SKM-1 (cell line): ENCODE results near the gene MYADM.
"Not testable (repeated sequence)": the region's sequence is repeated elsewhere in the genome, so short reads cannot be mapped to it uniquely, and the experiment has no call there.

ENCODE experiments used
- DNase-seq: peaks from one replicate; lab custom pipeline; 2025; ENCODE audit not compliant: unreplicated experiment; lab: John Stamatoyannopoulos, UW

Gene MYADM

DNA sequence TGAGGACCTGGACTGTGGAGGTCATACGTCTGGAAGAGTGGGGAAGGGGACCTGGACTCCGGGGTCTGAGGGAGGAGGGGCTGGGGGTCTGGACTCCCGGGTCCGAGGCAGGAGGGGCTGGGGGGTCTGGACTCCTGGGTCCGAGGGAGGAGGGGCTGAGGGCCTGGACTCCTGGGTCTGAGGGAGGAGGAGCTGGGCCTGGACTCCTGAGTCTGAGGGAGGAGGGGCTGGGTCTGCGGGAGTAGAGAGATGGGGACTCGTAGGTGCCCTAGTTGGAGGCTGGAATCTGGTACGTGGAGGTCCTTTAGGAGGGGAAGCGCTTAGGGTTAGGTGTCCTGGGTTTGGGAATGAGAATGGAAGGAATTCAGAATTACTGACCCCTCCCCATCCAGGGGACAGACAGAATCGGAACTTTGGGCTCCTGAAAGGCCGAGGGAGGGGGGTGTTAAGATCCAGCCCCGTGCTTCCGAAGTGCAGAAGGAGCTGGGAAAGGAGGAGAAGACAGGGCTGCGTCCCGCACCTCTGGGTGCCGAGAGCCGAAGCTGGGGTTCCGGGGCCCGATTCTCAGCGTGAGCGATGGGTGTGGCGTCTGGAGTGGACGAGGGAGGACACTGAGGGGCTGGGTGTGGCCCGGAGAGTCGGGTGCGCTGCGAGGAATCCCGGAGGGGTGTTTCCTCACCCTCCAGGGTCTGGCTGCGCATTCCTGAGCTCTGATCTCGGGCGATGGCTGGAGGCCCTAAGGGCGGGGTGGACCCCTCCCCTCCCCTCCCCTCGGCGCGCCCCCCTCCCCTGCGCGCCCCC, 608 bp downstream of the MYADM start:
- DNase-seq = no peak

DNA sequence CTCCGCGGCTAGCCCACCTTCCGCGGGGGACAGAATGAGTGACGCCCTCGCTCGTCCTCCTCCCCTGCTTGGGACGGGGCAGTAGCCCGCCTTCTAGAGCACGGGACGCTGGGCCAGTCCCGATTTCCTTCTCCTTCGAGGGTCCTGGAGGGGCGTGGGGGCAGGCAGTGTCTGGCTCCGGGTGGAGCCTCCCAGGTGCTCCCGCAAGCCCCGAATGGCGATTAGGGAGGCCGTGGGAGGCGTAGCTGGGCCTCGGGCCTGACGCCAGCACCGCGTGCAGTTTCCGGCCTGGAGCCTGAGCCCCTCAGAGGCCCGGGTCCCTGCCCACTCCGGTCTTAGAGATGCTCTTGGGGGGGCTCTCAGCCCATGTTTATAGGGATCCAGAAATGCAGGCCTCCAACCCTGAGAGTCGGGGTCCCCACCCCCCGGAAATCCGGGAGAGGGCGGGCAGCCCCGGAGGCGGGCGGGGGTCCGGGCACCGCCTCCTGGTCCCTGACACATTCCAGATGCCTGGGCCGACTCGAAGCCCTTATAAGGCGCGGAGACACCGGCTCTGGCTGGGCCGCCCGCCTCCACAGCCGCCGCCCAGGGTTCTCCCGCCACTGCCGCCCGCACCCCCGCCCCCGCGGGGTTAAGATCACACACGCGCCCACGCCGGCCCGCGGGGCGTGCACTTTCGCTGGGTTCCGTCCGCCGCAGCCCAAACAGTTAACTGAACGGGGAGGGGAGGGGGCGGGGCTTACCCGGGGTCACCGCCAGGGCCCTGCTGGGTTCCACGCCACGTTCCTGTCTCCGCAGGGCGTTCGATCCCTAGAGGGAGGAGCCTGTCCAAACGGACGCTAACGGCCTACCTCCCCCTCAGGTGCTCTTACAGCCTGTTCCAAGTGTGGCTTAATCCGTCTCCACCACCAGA, 1.5 kb downstream of the MYADM start:
- DNase-seq = peak; percentile 62

DNA sequence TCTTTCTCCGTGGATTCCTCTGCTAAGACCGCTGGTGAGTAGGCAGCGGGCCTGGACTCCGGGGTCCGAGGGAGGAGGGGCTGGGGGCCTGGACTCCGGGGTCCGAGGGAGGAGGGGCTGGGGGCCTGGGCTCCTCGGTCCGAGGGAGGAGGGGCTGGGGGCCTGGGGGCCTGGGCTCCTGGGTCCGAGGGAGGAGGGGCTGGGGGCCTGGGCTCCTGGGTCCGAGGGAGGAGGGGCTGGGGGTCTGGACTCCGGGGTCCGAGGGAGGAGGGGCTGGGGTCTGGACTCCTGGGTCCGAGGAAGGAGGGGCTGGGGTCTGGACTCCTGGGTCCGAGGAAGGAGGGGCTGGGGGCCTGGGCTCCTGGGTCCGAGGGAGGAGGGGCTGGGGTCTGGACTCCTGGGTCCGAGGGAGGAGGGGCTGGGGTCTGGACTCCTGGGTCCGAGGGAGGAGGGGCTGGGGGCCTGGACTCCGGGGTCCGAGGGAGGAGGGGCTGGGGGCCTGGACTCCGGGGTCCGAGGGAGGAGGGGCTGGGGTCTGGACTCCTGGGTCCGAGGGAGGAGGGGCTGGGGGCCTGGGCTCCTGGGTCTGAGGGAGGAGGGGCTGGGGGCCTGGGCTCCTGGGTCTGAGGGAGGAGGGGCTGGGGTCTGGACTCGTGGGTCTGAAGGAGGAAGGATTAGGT, 2.3 kb downstream of the MYADM start:
- DNase-seq = not testable (repeated sequence)

DNA sequence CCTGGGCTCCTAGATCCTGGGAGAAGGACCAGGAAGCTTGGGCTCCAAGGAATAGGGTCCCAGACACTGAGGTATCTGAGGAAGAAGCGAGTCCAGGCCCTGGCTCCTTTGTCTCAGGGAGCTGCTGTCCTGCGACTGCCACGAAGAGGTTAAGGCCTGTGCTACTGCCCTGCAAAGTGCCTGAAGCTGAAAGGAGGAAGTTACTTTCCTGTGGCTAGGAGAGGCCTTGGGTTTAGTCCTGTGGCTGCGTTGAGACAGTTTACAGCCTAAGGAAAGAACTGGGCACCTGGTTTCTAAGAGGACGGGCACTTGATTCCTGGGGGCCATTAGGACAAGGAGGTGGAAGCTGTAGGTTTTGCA, 2.8 kb downstream of the MYADM start:
- DNase-seq = peak; percentile 54

DNA sequence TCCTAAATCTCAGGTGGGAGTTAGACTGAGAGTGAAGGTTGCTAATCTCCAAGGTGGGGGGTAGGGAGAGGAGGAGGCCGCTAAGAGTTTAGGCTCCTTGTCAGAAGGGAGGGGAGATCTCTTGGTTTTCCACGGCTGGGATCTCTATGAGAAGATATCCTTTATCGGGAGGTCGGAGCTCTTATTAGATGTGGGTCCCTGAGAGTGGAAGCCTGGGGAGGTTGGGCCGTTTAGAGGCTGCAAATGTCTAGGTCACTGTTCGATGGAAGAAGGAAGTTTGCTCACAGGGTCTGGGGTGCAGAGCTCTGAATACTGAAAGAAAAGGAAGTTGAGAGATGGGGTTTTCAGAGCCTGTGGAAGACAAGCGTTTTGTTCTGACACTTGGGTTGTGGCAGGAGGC, 3.8 kb downstream of the MYADM start:
- no peak for DNase-seq

DNA sequence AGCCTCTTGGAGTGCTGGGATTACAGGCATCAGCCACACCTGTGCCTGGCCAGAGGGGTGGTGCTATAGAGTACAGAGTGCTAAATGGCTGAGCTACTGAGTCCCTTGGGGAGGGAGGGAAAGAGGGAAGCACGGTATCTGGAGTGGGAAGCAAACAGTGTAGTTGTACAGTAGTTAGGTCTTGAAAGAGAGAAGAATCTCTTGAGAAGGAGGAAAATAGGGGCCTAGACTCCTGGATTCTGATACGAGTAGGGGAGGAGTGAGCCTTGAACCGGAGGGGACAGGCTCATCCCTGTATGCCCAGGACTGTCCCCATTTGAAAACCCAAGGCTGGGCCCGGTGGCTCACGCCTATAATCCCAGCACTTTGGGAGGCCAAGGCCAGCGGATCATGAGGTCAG, 5.1 kb downstream of the MYADM start:
- DNase-seq = no peak

DNA sequence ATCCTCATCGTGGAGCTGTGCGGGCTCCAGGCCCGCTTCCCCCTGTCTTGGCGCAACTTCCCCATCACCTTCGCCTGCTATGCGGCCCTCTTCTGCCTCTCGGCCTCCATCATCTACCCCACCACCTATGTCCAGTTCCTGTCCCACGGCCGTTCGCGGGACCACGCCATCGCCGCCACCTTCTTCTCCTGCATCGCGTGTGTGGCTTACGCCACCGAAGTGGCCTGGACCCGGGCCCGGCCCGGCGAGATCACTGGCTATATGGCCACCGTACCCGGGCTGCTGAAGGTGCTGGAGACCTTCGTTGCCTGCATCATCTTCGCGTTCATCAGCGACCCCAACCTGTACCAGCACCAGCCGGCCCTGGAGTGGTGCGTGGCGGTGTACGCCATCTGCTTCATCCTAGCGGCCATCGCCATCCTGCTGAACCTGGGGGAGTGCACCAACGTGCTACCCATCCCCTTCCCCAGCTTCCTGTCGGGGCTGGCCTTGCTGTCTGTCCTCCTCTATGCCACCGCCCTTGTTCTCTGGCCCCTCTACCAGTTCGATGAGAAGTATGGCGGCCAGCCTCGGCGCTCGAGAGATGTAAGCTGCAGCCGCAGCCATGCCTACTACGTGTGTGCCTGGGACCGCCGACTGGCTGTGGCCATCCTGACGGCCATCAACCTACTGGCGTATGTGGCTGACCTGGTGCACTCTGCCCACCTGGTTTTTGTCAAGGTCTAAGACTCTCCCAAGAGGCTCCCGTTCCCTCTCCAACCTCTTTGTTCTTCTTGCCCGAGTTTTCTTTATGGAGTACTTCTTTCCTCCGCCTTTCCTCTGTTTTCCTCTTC, 6.3 kb downstream of the MYADM start:
- no peak for DNase-seq

DNA sequence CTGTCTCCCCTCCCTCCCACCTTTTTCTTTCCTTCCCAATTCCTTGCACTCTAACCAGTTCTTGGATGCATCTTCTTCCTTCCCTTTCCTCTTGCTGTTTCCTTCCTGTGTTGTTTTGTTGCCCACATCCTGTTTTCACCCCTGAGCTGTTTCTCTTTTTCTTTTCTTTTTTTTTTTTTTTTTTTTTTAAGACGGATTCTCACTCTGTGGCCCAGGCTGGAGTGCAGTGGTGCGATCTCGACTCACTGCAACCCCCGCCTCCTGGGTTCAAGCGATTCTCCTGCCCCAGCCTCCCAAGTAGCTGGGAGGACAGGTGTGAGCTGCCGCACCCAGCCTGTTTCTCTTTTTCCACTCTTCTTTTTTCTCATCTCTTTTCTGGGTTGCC, 6.9 kb downstream of the MYADM start:
- DNase-seq = no peak

DNA sequence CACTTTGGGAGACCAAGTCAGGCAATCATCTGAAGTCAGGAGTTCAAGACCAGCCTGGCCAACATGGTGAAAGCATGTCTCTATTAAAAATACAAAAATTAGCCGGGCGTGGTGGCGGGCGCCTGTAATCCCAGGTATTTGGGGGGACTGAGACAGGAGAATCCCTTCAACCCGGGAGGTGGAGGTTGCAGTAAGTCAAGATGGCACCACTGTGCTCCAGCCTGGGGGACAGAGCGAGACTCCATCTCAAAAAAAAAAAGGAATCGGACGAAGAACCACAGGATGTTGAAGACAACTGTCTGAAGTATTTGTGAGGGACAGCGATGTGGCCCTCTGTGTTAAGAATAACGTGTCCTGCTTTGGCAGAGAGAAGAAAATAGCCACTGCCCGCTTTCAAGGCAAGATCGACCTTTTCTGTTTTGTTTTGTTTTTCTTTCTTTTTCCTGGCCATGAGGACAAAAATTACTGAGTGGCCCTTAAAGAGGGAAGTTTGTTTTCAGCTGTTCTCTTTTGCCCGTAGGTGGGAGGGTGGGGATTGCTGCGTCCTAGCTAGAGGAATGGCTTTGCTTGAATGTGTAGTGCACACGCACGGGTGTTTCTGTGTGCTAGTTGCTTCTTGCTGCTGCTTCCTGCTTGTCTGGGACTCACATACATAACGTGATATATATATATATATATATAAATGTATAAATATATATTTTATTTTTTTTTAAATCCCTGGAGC, 8.1 kb downstream of the MYADM start:
- DNase-seq = no peak

DNA sequence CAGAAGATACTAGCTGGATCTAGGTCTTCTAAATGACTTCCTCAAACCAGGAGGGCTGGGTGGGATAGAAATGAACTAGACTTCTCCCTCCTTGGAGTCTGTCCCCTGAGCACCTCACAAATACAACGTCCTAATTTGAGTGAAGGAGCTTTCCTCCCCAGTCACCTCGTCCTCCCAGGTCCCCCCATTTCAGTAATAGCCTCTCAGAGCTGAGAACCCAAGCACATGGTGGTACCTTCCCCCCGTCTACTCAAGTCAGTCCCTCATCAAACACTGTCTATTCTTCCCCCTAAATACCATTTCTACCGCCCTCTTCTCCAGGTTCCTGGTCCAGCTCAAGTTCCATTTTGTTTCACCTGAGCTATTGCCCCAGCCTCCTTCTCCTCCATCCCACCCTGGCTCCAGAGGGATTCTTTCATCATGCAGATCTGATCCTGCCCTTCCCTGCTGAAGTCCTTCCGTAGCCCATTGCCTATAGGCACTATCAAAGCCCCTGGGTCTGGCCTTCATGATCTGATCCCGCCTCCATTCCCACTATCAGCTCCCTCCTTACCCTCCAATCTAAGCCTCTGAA, 9.1 kb downstream of the MYADM start:
- no peak for DNase-seq

DNA sequence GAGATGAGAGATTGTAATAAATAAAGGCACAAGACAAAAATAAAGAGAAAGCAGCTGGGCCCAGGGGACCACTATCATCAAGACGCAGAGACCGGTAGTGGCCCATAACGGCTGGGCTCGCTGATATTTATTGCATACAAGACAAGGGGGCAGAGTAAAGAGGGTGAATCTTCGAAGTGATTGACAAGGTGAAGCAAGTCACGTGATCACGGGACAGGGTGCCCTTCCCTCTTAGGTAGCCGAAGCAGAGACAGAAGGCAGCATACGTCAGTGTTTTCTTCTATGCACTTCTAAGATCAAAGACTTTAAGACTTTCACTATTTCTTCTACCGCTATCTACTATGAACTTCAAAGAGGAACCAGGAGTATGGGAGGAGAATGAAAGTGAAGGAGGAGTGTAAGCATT, 9.7 kb downstream of the MYADM start:
- no peak for DNase-seq

DNA sequence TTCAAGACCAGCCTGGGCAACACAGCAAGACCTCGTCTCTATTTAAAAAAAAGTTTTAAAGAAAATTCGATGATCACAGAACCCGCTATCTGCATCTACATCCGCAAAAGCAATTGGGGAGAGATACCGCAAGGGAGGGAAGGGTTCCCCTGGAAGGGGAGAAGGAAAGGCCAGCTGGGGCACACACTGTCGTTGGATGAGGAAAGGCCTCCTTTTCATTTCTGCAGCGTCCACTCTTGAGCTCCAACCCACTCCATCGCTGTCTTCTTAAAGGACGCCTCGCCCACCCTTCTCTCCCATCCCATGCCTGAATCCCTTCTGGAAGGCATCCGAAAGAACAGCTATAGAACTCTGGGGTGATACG, 11.1 kb downstream of the MYADM start:
- DNase-seq = no peak

DNA sequence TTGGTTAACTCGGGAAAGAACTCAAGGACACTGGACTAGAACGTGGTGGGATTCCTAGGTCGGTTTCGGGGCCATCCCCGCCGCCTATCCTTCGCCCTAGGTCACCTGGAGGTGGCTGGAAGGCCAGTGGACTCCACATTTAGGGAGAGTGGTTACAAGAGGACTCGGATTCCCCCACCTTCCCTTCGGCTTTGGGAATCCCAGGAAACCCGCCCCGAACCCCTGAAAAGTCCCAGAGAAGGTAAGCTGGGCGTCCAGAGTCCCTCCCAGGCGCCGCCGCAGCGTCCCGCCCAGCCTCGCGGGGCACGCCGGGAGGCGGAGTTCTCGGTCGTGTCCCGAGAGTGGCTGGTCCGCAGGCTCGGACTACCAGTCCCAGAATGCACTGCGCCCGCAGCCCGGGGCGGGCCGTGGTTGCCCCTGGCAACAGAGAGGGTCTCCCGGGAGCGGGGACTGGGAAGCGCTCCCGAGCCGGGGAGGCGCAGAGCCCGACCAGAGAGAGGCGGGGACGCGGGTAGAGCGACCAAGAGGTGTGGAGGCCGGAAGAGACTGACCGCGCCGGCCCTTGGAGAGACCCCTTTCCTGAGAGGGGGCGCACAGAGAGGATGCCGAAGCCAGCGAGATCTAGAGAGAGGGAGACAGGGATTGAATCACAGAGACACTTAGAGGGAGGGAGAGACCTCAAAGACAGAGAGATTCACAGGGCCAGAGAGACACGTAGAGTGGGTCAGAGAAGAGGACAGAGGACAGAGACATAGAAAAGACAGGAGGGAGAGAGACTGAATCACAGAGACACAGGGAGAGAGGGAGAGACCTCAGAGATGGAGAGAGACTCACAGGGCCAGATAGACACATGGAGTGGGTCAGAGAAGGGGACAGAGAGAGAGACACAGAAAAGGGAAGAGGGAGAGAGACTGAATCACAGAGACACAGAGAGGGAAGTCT, 11.7 kb downstream of the MYADM start:
- no peak for DNase-seq

DNA sequence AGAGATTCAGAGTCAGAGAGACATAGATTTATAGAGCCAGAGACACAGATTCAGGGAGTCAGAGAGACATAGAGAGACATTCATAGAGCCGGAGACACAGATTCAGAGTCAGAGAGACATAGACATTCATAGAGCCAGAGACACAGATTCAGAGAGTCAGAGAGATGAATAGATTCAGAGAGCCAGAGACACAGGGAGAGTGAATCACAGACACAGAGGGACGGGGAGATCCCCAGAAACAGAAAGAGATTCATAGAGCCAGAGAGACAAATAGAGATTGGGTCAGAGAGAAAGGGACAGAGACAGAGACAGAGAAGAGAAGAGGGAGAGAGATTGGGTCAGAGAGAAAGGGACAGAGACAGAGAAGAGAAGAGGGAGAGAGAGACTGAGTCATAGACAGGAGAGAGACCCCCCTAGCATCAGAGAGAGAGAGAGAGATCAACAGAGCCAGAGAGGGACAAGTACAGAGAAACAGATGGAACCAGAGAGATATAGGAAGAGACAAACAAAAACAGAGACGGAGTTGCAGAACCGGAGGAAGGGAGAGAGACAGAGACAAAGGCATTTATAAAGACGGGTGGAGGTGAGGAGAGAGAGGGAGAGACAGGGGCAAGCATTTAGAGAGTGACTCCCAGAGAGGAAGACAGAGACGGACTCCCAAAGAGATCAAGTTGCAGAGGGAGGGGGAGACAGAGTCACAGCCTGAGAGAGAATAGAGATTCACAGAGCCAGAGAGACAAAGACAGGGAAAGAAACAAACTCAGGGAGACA, 13.2 kb downstream of the MYADM start:
- no peak for DNase-seq

DNA sequence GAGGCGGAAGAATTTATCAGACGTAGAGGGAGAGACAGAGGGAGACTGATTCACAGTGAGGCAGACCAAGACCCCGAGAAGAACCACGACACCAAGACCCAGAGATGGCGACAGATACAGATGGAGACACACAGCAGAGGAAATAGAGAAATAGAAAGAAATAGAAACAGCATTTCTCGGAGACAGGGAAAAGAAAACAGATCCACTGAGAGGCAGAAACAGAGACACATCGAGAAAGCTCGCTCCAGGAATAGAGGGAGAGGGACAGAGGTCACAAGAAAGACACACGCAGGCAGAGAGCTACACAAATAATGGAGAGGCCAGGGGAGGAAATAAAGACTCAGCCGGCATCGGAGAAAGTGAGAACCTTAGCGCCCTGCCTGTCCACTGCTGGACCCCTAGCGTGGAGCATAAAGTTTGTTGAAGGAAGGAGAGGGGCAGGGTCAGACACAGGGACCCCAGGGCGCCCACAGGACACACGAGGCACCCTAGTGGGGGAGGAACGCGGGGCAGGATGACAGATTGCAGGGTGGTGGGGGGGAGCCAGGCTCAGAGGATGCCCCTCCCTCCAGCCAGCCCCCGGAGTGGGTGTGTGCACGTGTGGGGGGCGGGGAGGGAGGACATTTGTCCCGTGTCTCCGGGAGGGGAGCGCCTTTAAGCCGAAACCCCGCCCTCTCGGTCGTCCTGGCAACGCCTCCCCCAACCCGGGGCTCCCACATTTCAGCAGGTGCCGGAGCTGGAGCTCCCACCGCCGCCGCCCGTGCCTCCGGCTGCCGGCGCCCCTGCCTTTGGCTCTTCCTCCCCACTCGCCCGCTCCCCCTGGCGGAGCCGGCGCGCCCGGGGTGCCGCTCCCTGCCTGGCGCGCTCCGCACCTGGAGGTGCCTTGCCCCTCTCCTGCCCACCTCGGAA, 14.1 kb downstream of the MYADM start, which contains the start of gene PRKCG:
Gene PRKCG, plus strand, starts transcription at position 716 of the 909 bp plus-strand sequence. CDS start 298 bp downstream, outside the sequence.
- DNase-seq = no peak

DNA sequence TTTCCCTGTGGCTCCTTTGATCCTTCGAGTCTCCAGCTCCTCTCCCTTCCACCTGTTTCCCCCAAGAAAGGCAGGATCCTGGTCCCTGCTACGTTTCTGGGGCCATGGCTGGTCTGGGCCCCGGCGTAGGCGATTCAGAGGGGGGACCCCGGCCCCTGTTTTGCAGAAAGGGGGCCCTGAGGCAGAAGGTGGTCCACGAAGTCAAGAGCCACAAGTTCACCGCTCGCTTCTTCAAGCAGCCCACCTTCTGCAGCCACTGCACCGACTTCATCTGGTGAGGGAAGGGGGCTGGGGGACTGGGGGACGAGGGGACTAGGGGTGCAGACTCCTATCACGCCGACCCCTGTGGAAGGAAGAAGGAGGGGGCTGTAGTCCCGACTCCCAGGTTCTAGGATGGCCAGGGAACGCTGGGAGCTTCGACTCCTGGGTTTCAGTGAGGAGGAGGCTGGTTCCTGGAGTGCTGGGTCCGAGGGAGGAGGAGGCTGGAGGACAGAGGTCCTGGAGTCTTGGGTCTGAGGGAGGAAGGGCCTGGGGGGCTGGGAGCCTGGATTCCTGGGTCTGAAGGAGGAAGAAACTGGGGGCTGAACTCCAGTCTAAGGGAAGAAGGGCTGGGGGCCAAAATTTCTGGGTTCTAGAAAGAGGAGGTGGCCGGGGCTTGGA, 14.8 kb downstream of the MYADM start:
- DNase-seq = no peak
